A549 (cell line): ENCODE measurements around the gene NRSN2. TPM values are rescaled to one million over a fixed set of nuclear protein-coding genes. Genes with fewer than 3 reads are reported as not detected.

Experiments
- ATAC-seq, 2 experiments: fragments of 200-7000 bp in 1 of 2; fragments of >200 bp in 1 of 2; cut with Nextera tagmentation in 1 of 2; cut with Tn5 transposase in 1 of 2; 3 replicates each; pipeline versions ENCODE4 v1.8.0 to v1.9.1; 2018 to 2020; ENCODE audit warnings: mild to moderate bottlenecking in 1 of 2, moderate library complexity in 1 of 2
- CTCF ChIA-PET: fragments of 300-600 bp; sonication (Branson Sonifier 250); formaldehyde crosslinking; extraction: SDS; loops from one replicate; lab custom pipeline; 2021; ENCODE audit warnings: antibody characterized with exemption, inconsistent platforms; lab: Yijun Ruan, JAX
- POLR2A ChIA-PET: fragments of 350-600 bp; formaldehyde crosslinking; extraction: SDS; loops from one replicate; lab custom pipeline; 2021; ENCODE audit warnings: antibody characterized with exemption, inconsistent platforms; lab: Yijun Ruan, JAX
- DNase-seq, 2 experiments: peaks; one replicate each; pipeline versions ENCODE4 v3.0.0 to v3.0.0-alpha.2; 2011 to 2016; ENCODE audit warnings: low read depth in 1 of 2, low spot score in 1 of 2
- FAIRE-seq: peaks from 2 replicates; lab custom pipeline; 2011; peaks lifted over from hg19 to GRCh38; lab: Jason Lieb, UNC
- H3K27ac ChIP-seq, 2 experiments: fragments of >200 bp; sonication (Bioruptor Twin); formaldehyde crosslinking; 3 replicates each; pipeline ENCODE4 v1.5.1; 2016 to 2017
- H3K4me1 ChIP-seq: fragments of >200 bp; sonication (Bioruptor Twin); formaldehyde crosslinking; 3 replicates; pipeline ENCODE4 v1.6.1; 2016
- H3K4me2 ChIP-seq: fragments of >200 bp; sonication (Bioruptor Twin); formaldehyde crosslinking; 3 replicates; pipeline ENCODE4 v1.6.1; 2016
- H3K4me3 ChIP-seq: fragments of >200 bp; sonication (Bioruptor Twin); formaldehyde crosslinking; 3 replicates; pipeline ENCODE4 v1.5.1; 2016
- H3K9me3 ChIP-seq: fragments of >200 bp; sonication (Bioruptor Twin); formaldehyde crosslinking; 3 replicates; pipeline ENCODE4 v1.6.1; 2016
- BHLHE40 ChIP-seq: IDR thresholded peaks from 2 replicates; pipeline ENCODE4 v1.6.1; 2012; ENCODE audit warnings: low read depth, low read length, inconsistent platforms
- CEBPB ChIP-seq, 2 experiments: fragments of >200 bp in 1 of 2; sonication (Bioruptor Twin) in 1 of 2; formaldehyde crosslinking in 1 of 2; IDR thresholded peaks; 2 replicates each; pipeline ENCODE4 v1.6.1; 2012 to 2016
- CHD2 ChIP-seq: fragments of 150-350 bp; IDR thresholded peaks from 2 replicates; pipeline ENCODE4 v1.6.1; 2014; ENCODE audit warnings: low read length; ENCODE audit not compliant: partially characterized antibody
- CHD4 ChIP-seq: fragments of 200-600 bp; sonication (generic); IDR thresholded peaks from 2 replicates; pipeline ENCODE4 v1.6.1; 2016; ENCODE audit warnings: antibody characterized with exemption, mild to moderate bottlenecking, borderline replicate concordance
- EHF ChIP-seq: fragments of 250-450 bp; sonication (Bioruptor Pico); IDR thresholded peaks from 2 replicates; pipeline ENCODE4 v1.5.0; 2020; ENCODE audit warnings: mild to moderate bottlenecking
- EP300 ChIP-seq, 2 experiments: fragments of >200 bp; sonication (Bioruptor Twin); formaldehyde crosslinking; IDR thresholded peaks; 2 replicates in 1 of 2; 3 replicates in 1 of 2; pipeline ENCODE4 v1.6.1; 2016 to 2017
- FOSL2 ChIP-seq, 2 experiments: fragments of 450-650 bp in 1 of 2; fragments of >200 bp in 1 of 2; sonication (Bioruptor Twin) in 1 of 2; formaldehyde crosslinking; IDR thresholded peaks; 2 replicates each; pipeline versions ENCODE4 v1.5.0 to v1.6.1; 2016 to 2020; ENCODE audit warnings: mild to moderate bottlenecking in 1 of 2, moderate library complexity in 1 of 2
- FOXS1 ChIP-seq: fragments of 250-450 bp; sonication (Bioruptor Pico); IDR thresholded peaks from 2 replicates; pipeline ENCODE4 v1.5.0; 2020; ENCODE audit warnings: mild to moderate bottlenecking, moderate library complexity
- GATA3 ChIP-seq: IDR thresholded peaks from 2 replicates; pipeline ENCODE4 v1.6.1; 2012; ENCODE audit warnings: borderline replicate concordance
- HEYL ChIP-seq: fragments of 250-450 bp; sonication (Bioruptor Pico); IDR thresholded peaks from 2 replicates; pipeline ENCODE4 v1.8.0; 2021; ENCODE audit warnings: mild to moderate bottlenecking, moderate library complexity
- HOXA7 ChIP-seq: fragments of 250-450 bp; sonication (Bioruptor Pico); IDR thresholded peaks from 2 replicates; pipeline ENCODE4 v1.5.0; 2020; ENCODE audit warnings: mild to moderate bottlenecking, moderate library complexity
- HOXB13 ChIP-seq: fragments of 250-450 bp; sonication (Bioruptor Pico); IDR thresholded peaks from 2 replicates; pipeline ENCODE4 v1.5.0; 2020; ENCODE audit warnings: low read depth, mild to moderate bottlenecking, moderate library complexity
- JUNB ChIP-seq: fragments of >200 bp; sonication (Bioruptor Twin); formaldehyde crosslinking; IDR thresholded peaks from 2 replicates; pipeline ENCODE4 v1.6.1; 2016
- MAFK ChIP-seq: fragments of 450-650 bp; IDR thresholded peaks from 2 replicates; pipeline ENCODE4 v1.6.1; 2014; ENCODE audit not compliant: partially characterized antibody
- NFE2L2 ChIP-seq: fragments of 150-350 bp; conservative IDR thresholded peaks from 2 replicates; pipeline ENCODE4 v1.6.1; 2014; ENCODE audit warnings: low read length
- POLR2A ChIP-seq: IDR thresholded peaks from 2 replicates; pipeline ENCODE4 v1.6.1; 2012; ENCODE audit warnings: mild to moderate bottlenecking, low read length
- POLR2AphosphoS2 ChIP-seq: conservative IDR thresholded peaks from 2 replicates; pipeline ENCODE4 v1.6.1; 2012; ENCODE audit warnings: low read length, improper control_type of control experiment, inconsistent platforms
- RAD21 ChIP-seq, 2 experiments: fragments of >200 bp in 1 of 2; sonication (Bioruptor Twin) in 1 of 2; formaldehyde crosslinking in 1 of 2; IDR thresholded peaks in 1 of 2; conservative IDR thresholded peaks in 1 of 2; 2 replicates in 1 of 2; 3 replicates in 1 of 2; pipeline ENCODE4 v1.6.1; 2012 to 2018; ENCODE audit warnings: inconsistent platforms in 1 of 2
- RARB ChIP-seq: fragments of 250-450 bp; sonication (Bioruptor Pico); IDR thresholded peaks from 2 replicates; pipeline ENCODE4 v1.8.0; 2021; ENCODE audit warnings: mild to moderate bottlenecking, moderate library complexity
- SMC3 ChIP-seq: fragments of >200 bp; sonication (Bioruptor Twin); formaldehyde crosslinking; IDR thresholded peaks from 3 replicates; pipeline ENCODE4 v1.6.1; 2018; ENCODE audit warnings: inconsistent platforms
- SREBF2 ChIP-seq: fragments of 450-650 bp; IDR thresholded peaks from 2 replicates; pipeline ENCODE4 v1.6.1; 2014; ENCODE audit warnings: mild to moderate bottlenecking, moderate library complexity
- TFCP2L1 ChIP-seq: fragments of 250-450 bp; sonication (Bioruptor Pico); IDR thresholded peaks from 2 replicates; pipeline ENCODE4 v1.5.0; 2021; ENCODE audit warnings: mild to moderate bottlenecking
- ZNF302 ChIP-seq: fragments of 250-450 bp; sonication (Bioruptor Pico); IDR thresholded peaks from 2 replicates; pipeline ENCODE4 v1.9.0; 2021; ENCODE audit warnings: inconsistent platforms, mild to moderate bottlenecking, moderate library complexity
- ZSCAN20 ChIP-seq: fragments of 250-450 bp; sonication (Bioruptor Pico); IDR thresholded peaks from 2 replicates; pipeline ENCODE4 v1.8.0; 2022; ENCODE audit warnings: mild to moderate bottlenecking, moderate library complexity
- WGBS: methylation state at CpG from one replicate; pipeline ENCODE4 v1.1.6; 2017; ENCODE audit errors: missing lambda C conversion rate; 5-methylcytosine and 5-hydroxymethylcytosine counted together
- polyA plus RNA-seq, 4 experiments: library from polyadenylated mRNA; depleted of rRNA in 3 of 4; stranded (reverse); fragments of >200 nt; fragmentation: RNase III in 1 of 4; extraction: RNeasy Plus Mini Kit Qiagen cat#74134 plus additional on column Dnase treatment in 1 of 4; gene quantifications; 2 replicates in 3 of 4; 3 replicates in 1 of 4; pipeline ENCODE4 v1.2.3, GENCODE V29; 2011 to 2017
- TF ChIP-seq, protein P1 (sequence below): fragments of 150-350 bp; IDR thresholded peaks from 2 replicates; pipeline ENCODE4 v1.6.1; 2014; ENCODE audit warnings: low read depth, mild to moderate bottlenecking, low read length
- TF ChIP-seq, protein P2 (sequence below): fragments of >200 bp; sonication (Bioruptor Twin); formaldehyde crosslinking; IDR thresholded peaks from 2 replicates; pipeline ENCODE4 v1.6.1; 2016
- TF ChIP-seq, protein P3 (sequence below): IDR thresholded peaks from 2 replicates; pipeline ENCODE4 v1.6.1; 2012
- TF ChIP-seq, protein P4 (sequence below): IDR thresholded peaks from 2 replicates; pipeline ENCODE4 v1.6.1; 2012; ENCODE audit warnings: low read depth, borderline replicate concordance
- TF ChIP-seq, protein P5 (sequence below): IDR thresholded peaks from 2 replicates; pipeline ENCODE4 v1.6.1; 2012
- TF ChIP-seq, protein P6 (sequence below): fragments of >200 bp; sonication (Bioruptor Twin); formaldehyde crosslinking; IDR thresholded peaks from 3 replicates; pipeline ENCODE4 v1.5.1; 2016
- TF ChIP-seq, protein P7 (sequence below): fragments of 250-450 bp; sonication (Bioruptor Pico); IDR thresholded peaks from 2 replicates; pipeline ENCODE4 v1.5.0; 2021; ENCODE audit warnings: mild to moderate bottlenecking, moderate library complexity, borderline replicate concordance
- TF ChIP-seq, protein P8 (sequence below): fragments of 450-650 bp; IDR thresholded peaks from 2 replicates; pipeline ENCODE4 v1.6.1; 2014; ENCODE audit warnings: antibody characterized with exemption

The NRSN2 gene
- polyA plus RNA-seq, 2 of the 4 experiments (the other 2 are of a cell fraction) = 47.5 to 74.8 TPM

DNA sequence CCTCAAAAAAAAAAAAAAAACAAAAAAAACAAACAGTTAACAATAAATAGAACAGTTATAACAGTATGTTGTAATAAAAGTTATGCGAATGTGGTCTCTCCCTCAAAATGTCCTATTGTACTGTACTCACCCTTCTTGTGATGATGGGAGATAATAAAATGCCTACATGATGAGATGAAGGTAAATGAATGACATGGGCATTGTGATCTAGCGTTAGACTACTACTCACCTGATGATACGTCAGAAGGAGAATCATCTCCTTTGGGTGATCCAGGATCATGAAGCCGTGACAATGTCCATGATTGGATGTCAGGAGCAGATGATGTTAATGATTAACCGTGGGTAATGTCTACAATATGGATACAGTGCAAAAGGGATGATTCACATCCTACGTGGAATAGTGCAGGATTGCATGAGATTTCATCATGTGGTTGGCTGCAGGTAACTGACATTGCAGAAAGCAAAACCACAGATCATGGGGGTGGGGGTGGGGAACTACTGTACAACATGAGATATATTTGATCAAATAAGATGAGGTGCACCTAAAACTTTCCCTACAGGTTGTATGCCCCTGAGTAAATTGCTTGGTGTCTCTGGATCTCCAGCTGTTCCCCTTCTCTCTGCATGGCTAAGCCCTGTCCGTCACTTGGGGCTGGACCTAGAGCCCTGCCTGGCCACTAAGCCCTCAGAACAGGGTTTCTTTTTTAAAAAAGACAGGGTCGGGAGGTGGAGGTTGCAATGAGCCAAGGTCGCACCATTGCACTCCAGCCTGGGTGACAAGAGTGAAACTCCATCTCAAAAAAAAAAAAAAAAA, 55.0 kb downstream of the NRSN2 start:
- peak; percentile 85 to 90 for ATAC-seq
- peak; percentile 99 to 100 for DNase-seq
- H3K4me2 ChIP-seq = peak overlapping the region; percentile 65
- ChIA-PET CTCF (interaction anchor here (1.2 to 15.4 kb wide), 12 partner anchors 11 to 135 kb away, joined by 3 to 160 read pairs (median 13); partner anchors contain the start of gene TRIB3), POLR2A (interaction anchor here (0.7 to 5.6 kb wide), 6 partner anchors 11 to 60 kb away, joined by 4 to 106 read pairs (median 8); partner anchors contain the start of genes NRSN2, TBC1D20 and TRIB3)
- 16% methylated on average over 9 of the region's 9 CpGs for WGBS
- H3K27ac ChIP-seq = peak overlapping the region; percentile 93 to 99
- H3K4me3 ChIP-seq = 0 out of 3 replicates have a peak overlapping the region, but pooled peaks have one; percentile 4
- peaks cover 15% of the 10 kb centered on the region for H3K9me3 ChIP-seq
- peak; percentile 100 for FAIRE-seq
- peaks cover 42% of the 10 kb centered on the region for H3K4me1 ChIP-seq
- TF ChIP-seq SREBF2 = no peak
- no peak for TF ChIP-seq HOXA7
- TF ChIP-seq, protein P1, sequence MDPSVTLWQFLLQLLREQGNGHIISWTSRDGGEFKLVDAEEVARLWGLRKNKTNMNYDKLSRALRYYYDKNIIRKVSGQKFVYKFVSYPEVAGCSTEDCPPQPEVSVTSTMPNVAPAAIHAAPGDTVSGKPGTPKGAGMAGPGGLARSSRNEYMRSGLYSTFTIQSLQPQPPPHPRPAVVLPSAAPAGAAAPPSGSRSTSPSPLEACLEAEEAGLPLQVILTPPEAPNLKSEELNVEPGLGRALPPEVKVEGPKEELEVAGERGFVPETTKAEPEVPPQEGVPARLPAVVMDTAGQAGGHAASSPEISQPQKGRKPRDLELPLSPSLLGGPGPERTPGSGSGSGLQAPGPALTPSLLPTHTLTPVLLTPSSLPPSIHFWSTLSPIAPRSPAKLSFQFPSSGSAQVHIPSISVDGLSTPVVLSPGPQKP = no peak
- TF ChIP-seq EP300 (IDR thresholded peaks at IDR 0.05) = peak; percentile 97 to 98; a peak in 4 of 5 replicates
- TF ChIP-seq ZSCAN20 (CRISPR knock-in tag) = peak; percentile 91
- TF ChIP-seq, protein P2, sequence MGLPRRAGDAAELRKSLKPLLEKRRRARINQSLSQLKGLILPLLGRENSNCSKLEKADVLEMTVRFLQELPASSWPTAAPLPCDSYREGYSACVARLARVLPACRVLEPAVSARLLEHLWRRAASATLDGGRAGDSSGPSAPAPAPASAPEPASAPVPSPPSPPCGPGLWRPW = peak; percentile 76
- TF ChIP-seq, protein P3, sequence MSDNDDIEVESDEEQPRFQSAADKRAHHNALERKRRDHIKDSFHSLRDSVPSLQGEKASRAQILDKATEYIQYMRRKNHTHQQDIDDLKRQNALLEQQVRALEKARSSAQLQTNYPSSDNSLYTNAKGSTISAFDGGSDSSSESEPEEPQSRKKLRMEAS = peak; percentile 84
- TF ChIP-seq, protein P4, sequence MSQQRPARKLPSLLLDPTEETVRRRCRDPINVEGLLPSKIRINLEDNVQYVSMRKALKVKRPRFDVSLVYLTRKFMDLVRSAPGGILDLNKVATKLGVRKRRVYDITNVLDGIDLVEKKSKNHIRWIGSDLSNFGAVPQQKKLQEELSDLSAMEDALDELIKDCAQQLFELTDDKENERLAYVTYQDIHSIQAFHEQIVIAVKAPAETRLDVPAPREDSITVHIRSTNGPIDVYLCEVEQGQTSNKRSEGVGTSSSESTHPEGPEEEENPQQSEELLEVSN = no peak
- TF ChIP-seq EHF (CRISPR knock-in tag) = peak; percentile 63; the same call in 1 of the 2 replicates
- TF ChIP-seq, protein P5, sequence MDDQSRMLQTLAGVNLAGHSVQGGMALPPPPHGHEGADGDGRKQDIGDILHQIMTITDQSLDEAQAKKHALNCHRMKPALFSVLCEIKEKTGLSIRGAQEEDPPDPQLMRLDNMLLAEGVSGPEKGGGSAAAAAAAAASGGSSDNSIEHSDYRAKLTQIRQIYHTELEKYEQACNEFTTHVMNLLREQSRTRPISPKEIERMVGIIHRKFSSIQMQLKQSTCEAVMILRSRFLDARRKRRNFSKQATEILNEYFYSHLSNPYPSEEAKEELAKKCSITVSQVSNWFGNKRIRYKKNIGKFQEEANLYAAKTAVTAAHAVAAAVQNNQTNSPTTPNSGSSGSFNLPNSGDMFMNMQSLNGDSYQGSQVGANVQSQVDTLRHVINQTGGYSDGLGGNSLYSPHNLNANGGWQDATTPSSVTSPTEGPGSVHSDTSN = 0 out of 2 replicates have a peak, but pooled peaks have one; percentile 69
- TF ChIP-seq, protein P6, sequence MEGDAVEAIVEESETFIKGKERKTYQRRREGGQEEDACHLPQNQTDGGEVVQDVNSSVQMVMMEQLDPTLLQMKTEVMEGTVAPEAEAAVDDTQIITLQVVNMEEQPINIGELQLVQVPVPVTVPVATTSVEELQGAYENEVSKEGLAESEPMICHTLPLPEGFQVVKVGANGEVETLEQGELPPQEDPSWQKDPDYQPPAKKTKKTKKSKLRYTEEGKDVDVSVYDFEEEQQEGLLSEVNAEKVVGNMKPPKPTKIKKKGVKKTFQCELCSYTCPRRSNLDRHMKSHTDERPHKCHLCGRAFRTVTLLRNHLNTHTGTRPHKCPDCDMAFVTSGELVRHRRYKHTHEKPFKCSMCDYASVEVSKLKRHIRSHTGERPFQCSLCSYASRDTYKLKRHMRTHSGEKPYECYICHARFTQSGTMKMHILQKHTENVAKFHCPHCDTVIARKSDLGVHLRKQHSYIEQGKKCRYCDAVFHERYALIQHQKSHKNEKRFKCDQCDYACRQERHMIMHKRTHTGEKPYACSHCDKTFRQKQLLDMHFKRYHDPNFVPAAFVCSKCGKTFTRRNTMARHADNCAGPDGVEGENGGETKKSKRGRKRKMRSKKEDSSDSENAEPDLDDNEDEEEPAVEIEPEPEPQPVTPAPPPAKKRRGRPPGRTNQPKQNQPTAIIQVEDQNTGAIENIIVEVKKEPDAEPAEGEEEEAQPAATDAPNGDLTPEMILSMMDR = no peak
- no peak for TF ChIP-seq POLR2A
- TF ChIP-seq ZNF302 (CRISPR knock-in tag) = no peak
- TF ChIP-seq, protein P7, sequence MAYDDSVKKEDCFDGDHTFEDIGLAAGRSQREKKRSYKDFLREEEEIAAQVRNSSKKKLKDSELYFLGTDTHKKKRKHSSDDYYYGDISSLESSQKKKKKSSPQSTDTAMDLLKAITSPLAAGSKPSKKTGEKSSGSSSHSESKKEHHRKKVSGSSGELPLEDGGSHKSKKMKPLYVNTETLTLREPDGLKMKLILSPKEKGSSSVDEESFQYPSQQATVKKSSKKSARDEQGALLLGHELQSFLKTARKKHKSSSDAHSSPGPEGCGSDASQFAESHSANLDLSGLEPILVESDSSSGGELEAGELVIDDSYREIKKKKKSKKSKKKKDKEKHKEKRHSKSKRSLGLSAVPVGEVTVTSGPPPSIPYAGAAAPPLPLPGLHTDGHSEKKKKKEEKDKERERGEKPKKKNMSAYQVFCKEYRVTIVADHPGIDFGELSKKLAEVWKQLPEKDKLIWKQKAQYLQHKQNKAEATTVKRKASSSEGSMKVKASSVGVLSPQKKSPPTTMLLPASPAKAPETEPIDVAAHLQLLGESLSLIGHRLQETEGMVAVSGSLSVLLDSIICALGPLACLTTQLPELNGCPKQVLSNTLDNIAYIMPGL (CRISPR knock-in tag) = no peak
- peak; percentile 94 for TF ChIP-seq MAFK
- TF ChIP-seq, protein P8, sequence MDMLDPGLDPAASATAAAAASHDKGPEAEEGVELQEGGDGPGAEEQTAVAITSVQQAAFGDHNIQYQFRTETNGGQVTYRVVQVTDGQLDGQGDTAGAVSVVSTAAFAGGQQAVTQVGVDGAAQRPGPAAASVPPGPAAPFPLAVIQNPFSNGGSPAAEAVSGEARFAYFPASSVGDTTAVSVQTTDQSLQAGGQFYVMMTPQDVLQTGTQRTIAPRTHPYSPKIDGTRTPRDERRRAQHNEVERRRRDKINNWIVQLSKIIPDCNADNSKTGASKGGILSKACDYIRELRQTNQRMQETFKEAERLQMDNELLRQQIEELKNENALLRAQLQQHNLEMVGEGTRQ = peak; percentile 56
- peak in 1 of 2 experiments; percentile 9; a peak in 1 of 5 replicates for TF ChIP-seq RAD21 (conservative IDR thresholded peaks at IDR 0.05 in 1 of 2, IDR thresholded peaks at IDR 0.05 in 1 of 2)
- no peak for TF ChIP-seq POLR2AphosphoS2
- peak; percentile 95 for TF ChIP-seq JUNB
- peak; percentile 72 for TF ChIP-seq CHD2
- peak; percentile 97 to 98 for TF ChIP-seq CEBPB (IDR thresholded peaks at IDR 0.05)
- peak; percentile 63 for TF ChIP-seq NFE2L2
- peak; percentile 16; the same call in 1 of the 2 replicates for TF ChIP-seq BHLHE40
- TF ChIP-seq FOSL2 (IDR thresholded peaks at IDR 0.05) = peak; percentile 91
- TF ChIP-seq FOSL2 (CRISPR knock-in tag; IDR thresholded peaks at IDR 0.05) = peak; percentile 96
- TF ChIP-seq RARB (CRISPR knock-in tag) = no peak
- no peak for TF ChIP-seq HEYL
- TF ChIP-seq TFCP2L1 (CRISPR knock-in tag) = no peak
- TF ChIP-seq SMC3 = 0 out of 3 replicates have a peak, but pooled peaks have one; percentile 8
- no peak for TF ChIP-seq CHD4
- TF ChIP-seq HOXB13 = no peak; the same call in 1 of the 2 replicates
- TF ChIP-seq FOXS1 (CRISPR knock-in tag) = 0 out of 2 replicates have a peak, but pooled peaks have one; percentile 18
- peak; percentile 86 for TF ChIP-seq GATA3
